GM23248 (cell line): ENCODE data around the gene DYNLRB1. TPM values are rescaled to one million over a fixed set of nuclear protein-coding genes. Genes with fewer than 3 reads are reported as not detected.
"Not testable (repeated sequence)": the region's sequence is repeated elsewhere in the genome, so short reads cannot be mapped to it uniquely, and the experiment has no call there.

Experiments
- DNase-seq: peaks from one replicate; pipeline ENCODE4 v3.0.0-alpha.2; 2015
- H2AFZ ChIP-seq: fragments of 200-600 bp; sonication (generic); 2 replicates; pipeline ENCODE4 v1.6.1; 2016; ENCODE audit warnings: antibody characterized with exemption
- H3F3A ChIP-seq: fragments of 200-600 bp; sonication (generic); 2 replicates; pipeline ENCODE4 v1.6.1; 2016; ENCODE audit warnings: mild to moderate bottlenecking, antibody characterized with exemption, mixed run types; ENCODE audit not compliant: insufficient read depth
- H3K27ac ChIP-seq: fragments of 200-600 bp; sonication (generic); 2 replicates; pipeline ENCODE4 v1.5.1; 2016; ENCODE audit warnings: mild to moderate bottlenecking
- H3K27me3 ChIP-seq: fragments of 200-600 bp; sonication (generic); replicated peaks from 2 replicates; pipeline ENCODE4 v1.6.1; 2016; ENCODE audit warnings: mild to moderate bottlenecking; ENCODE audit not compliant: insufficient read depth
- H3K36me3 ChIP-seq: fragments of 200-600 bp; sonication (generic); 2 replicates; pipeline ENCODE4 v1.6.1; 2016; ENCODE audit warnings: low read depth, mild to moderate bottlenecking
- H3K4me1 ChIP-seq: fragments of 200-600 bp; sonication (generic); 2 replicates; pipeline ENCODE4 v1.6.1; 2016; ENCODE audit warnings: mild to moderate bottlenecking; ENCODE audit not compliant: insufficient read depth
- H3K4me2 ChIP-seq: fragments of 200-600 bp; sonication (generic); one replicate; pipeline ENCODE4 v1.6.1; 2016; ENCODE audit warnings: mild to moderate bottlenecking; ENCODE audit not compliant: unreplicated experiment
- H3K4me3 ChIP-seq: fragments of 200-600 bp; sonication (generic); 2 replicates; pipeline ENCODE4 v1.5.1; 2016; ENCODE audit warnings: mild to moderate bottlenecking
- H3K79me2 ChIP-seq: fragments of 200-600 bp; sonication (generic); 2 replicates; pipeline ENCODE4 v1.6.1; 2016; ENCODE audit warnings: mild to moderate bottlenecking; ENCODE audit not compliant: insufficient read depth
- H3K9ac ChIP-seq: fragments of 200-600 bp; sonication (generic); 2 replicates; pipeline ENCODE4 v1.6.1; 2016; ENCODE audit warnings: mild to moderate bottlenecking
- H3K9me2 ChIP-seq: fragments of 200-600 bp; sonication (generic); 2 replicates; pipeline ENCODE4 v1.6.1; 2016; ENCODE audit warnings: mixed run types, mild to moderate bottlenecking, moderate library complexity; ENCODE audit not compliant: insufficient read depth
- H3K9me3 ChIP-seq: fragments of 200-600 bp; sonication (generic); one replicate; pipeline ENCODE4 v1.6.1; 2017; ENCODE audit warnings: low read depth
- H4K20me1 ChIP-seq: fragments of 200-600 bp; sonication (generic); 2 replicates; pipeline ENCODE4 v1.6.0; 2016; ENCODE audit not compliant: insufficient read depth
- EZH2 ChIP-seq: fragments of 200-600 bp; sonication (generic); IDR thresholded peaks from 2 replicates; pipeline ENCODE4 v1.6.1; 2018; ENCODE audit warnings: antibody characterized with exemption, mild to moderate bottlenecking; ENCODE audit not compliant: insufficient read depth, poor library complexity, severe bottlenecking
- EZH2phosphoT487 ChIP-seq: fragments of 200-600 bp; sonication (generic); IDR thresholded peaks from 2 replicates; pipeline ENCODE4 v1.6.1; 2018; ENCODE audit warnings: antibody characterized with exemption, moderate library complexity, mild to moderate bottlenecking, low read depth; ENCODE audit not compliant: insufficient read depth
- WGBS, 2 experiments: methylation state at CpG; one replicate each; pipeline ENCODE4 v1.1.6; 2015 to 2017; ENCODE audit warnings: low lambda C conversion rate in 2 of 2, low coverage in 1 of 2; ENCODE audit errors: missing lambda C conversion rate in 2 of 2; 5-methylcytosine and 5-hydroxymethylcytosine counted together
- in situ Hi-C: fragments of 300-500 bp; cut with MboI; formaldehyde crosslinking; loops from 2 replicates; pipeline ENCODE4 v1.15.0; 2020
- polyA plus RNA-seq: library from polyadenylated mRNA; unstranded; fragments of >200 nt; fragmentation: Nextera tagmentation; extraction: Ambion mirVana; gene quantifications from 2 replicates; pipeline ENCODE4 v1.2.1, GENCODE V29; 2016
- total RNA-seq: library from RNA; depleted of rRNA; stranded (reverse); fragments of >200 nt; shearing (Covaris generic); gene quantifications from 2 replicates; pipeline ENCODE4 v1.2.3, GENCODE V29; 2014

The DYNLRB1 gene
- total and polyA plus RNA-seq, 2 experiments from 2014 or later, result 100 to 279 TPM

GRCh38 chr20:34517114-34517505 lies 888 bp downstream of the DYNLRB1 start:
- in situ Hi-C loops, result no loop called here
- Histone ChIP-seq H3K4me1 (peaks cover 12% of the 10 kb centered on the region), H3K27me3 (no peaks in the 10 kb centered on the region), H3K9ac (peak overlapping the region; percentile 94), H3K4me2 (peak overlapping the region; percentile 88), H2AFZ (peak overlapping the region; percentile 64), H3K79me2 (peaks cover 64% of the 10 kb centered on the region), H3K36me3 (peaks cover 20% of the 10 kb centered on the region; the same call in 1 of the 2 replicates), H3K27ac (peak overlapping the region; percentile 85), H3K9me2 (no peaks in the 10 kb centered on the region), H3K4me3 (peak overlapping the region; percentile 85), H4K20me1 (no peaks in the 10 kb centered on the region), H3F3A (peaks cover 37% of the 10 kb centered on the region), H3K9me3 (no peaks in the 10 kb centered on the region)
- whole genome bisulfite sequencing, 2 experiments, result 0 to 3% methylated on average over 3 of the region's 3 CpGs
- DNase-seq, result no peak
- TF ChIP-seq EZH2phosphoT487 (no peak), EZH2 (no peak)

DNA sequence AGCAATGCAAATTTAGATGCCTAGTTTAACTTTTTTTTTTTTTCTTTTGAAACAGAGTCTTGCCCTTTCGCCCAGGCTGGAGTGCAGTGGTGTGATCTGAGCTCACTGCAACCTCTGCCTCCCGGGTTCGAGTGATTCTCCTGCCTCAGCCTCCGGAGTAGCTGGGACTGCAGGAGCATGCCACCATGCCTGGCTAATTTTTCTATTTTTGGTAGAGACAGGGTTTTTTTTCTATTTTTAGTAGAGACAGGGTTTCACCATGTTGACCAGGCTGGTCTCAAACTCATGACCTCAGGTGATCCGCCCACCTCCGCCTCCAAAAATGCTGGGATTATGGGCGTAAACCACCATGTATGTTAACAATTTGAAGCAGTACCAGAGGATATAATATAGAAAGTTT lies 2.6 kb downstream of the DYNLRB1 start:
- Histone ChIP-seq H3K36me3 (peaks cover 17% of the 10 kb centered on the region; the same call in 1 of the 2 replicates), H3K4me1 (peaks cover 26% of the 10 kb centered on the region), H3K79me2 (peaks cover 81% of the 10 kb centered on the region), H3F3A (peaks cover 46% of the 10 kb centered on the region)
- H3K9ac ChIP-seq, H3K9me3 ChIP-seq, H3K27me3 ChIP-seq, H3K4me2 ChIP-seq, H3K9me2 ChIP-seq, DNase-seq, in situ Hi-C loops, H4K20me1 ChIP-seq, H3K4me3 ChIP-seq, H3K27ac ChIP-seq, H2AFZ ChIP-seq: not testable (repeated sequence)
- WGBS, 2 experiments, result 81 to 84% methylated on average over 7 of the region's 7 CpGs

GRCh38 chr20:34519841-34520240 lies 3.6 kb downstream of the DYNLRB1 start:
- H3K36me3 ChIP-seq, result peaks cover 17% of the 10 kb centered on the region; the same call in 1 of the 2 replicates
- H3F3A ChIP-seq, result peaks cover 48% of the 10 kb centered on the region
- peaks cover 33% of the 10 kb centered on the region for H3K4me1 ChIP-seq
- H3K9me3 ChIP-seq, H3K9me2 ChIP-seq, H3K4me3 ChIP-seq, H4K20me1 ChIP-seq, H3K9ac ChIP-seq, H2AFZ ChIP-seq, H3K4me2 ChIP-seq, H3K27me3 ChIP-seq, H3K27ac ChIP-seq, DNase-seq, in situ Hi-C loops: not testable (repeated sequence)
- peaks cover 83% of the 10 kb centered on the region for H3K79me2 ChIP-seq
- WGBS, 2 experiments, result 87% methylated on average over 10 of the region's 10 CpGs

- Histone ChIP-seq H3K27ac (peak overlapping the region; percentile 77), H3K4me3 (no peak overlapping the region), H3K4me1 (peaks cover 42% of the 10 kb centered on the region), H3K9me3 (no peaks in the 10 kb centered on the region), H3K4me2 (peak overlapping the region; percentile 53), H3F3A (peaks cover 55% of the 10 kb centered on the region), H2AFZ (no peak overlapping the region), H3K36me3 (peaks cover 26% of the 10 kb centered on the region), H3K79me2 (peaks cover 89% of the 10 kb centered on the region), H4K20me1 (0 out of 2 replicates have a peak, but pooled peaks cover 4% of the 10 kb centered on the region), H3K9me2 (no peaks in the 10 kb centered on the region), H3K27me3 (no peaks in the 10 kb centered on the region), H3K9ac (peak overlapping the region; percentile 53)
- DNase-seq, result peak; percentile 72
- WGBS, 2 experiments, result 36 to 42% methylated on average over 17 of the region's 17 CpGs
- TF ChIP-seq EZH2, result no peak
- TF ChIP-seq EZH2phosphoT487, result no peak
- in situ Hi-C loops, result no loop called here
These were observed 7.0 kb downstream of the DYNLRB1 start for GRCh38 chr20:34522969-34523871.
